Neural cell (in vitro differentiated cells): Measurements from ENCODE around the gene ACP2. TPM values are rescaled to one million over a fixed set of nuclear protein-coding genes. Genes with fewer than 3 reads are reported as not detected.

Source experiments
- H2AFZ ChIP-seq: fragments of 200-600, 300-800 bp; sonication (generic), shearing (Covaris generic); 2 replicates; pipeline ENCODE4 v1.6.0; 2014; ENCODE audit warnings: low read depth, mild to moderate bottlenecking, antibody characterized with exemption, low read length, moderate library complexity
- H3F3A ChIP-seq: fragments of 200-600 bp; shearing (Covaris generic); 2 replicates; pipeline ENCODE4 v1.6.1; 2016; ENCODE audit warnings: mild to moderate bottlenecking, moderate library complexity, mixed read lengths, antibody characterized with exemption, low read length; ENCODE audit not compliant: insufficient read depth, poor library complexity, severe bottlenecking
- H3K27ac ChIP-seq: fragments of 200-600, 300-800 bp; sonication (generic), shearing (Covaris generic); 2 replicates; pipeline ENCODE4 v1.5.1; 2014; ENCODE audit warnings: mild to moderate bottlenecking, low read length, moderate library complexity
- H3K27me3 ChIP-seq: fragments of 300-800, 200-600 bp; sonication (generic), shearing (Covaris generic); 2 replicates; pipeline ENCODE4 v1.6.0; 2014; ENCODE audit warnings: mild to moderate bottlenecking, low read depth, low read length, moderate library complexity; ENCODE audit not compliant: insufficient read depth
- H3K36me3 ChIP-seq: fragments of 300-800, 200-600 bp; sonication (generic), shearing (Covaris generic); 2 replicates; pipeline ENCODE4 v1.5.1; 2014; ENCODE audit warnings: mild to moderate bottlenecking, antibody characterized with exemption, low read length, moderate library complexity; ENCODE audit not compliant: insufficient read depth
- H3K4me2 ChIP-seq: fragments of 300-800, 200-600 bp; sonication (generic), shearing (Covaris generic); 2 replicates; pipeline ENCODE4 v1.6.0; 2014; ENCODE audit warnings: mild to moderate bottlenecking, low read length
- H3K4me3 ChIP-seq: fragments of 300-800, 200-600 bp; sonication (generic), shearing (Covaris generic); 2 replicates; pipeline ENCODE4 v1.5.1; 2014; ENCODE audit warnings: mild to moderate bottlenecking, low read length, moderate library complexity
- H3K79me2 ChIP-seq: fragments of 200-600 bp; shearing (Covaris generic); replicated peaks from 2 replicates; pipeline ENCODE4 v1.6.0; 2014; ENCODE audit warnings: mild to moderate bottlenecking, low read length, moderate library complexity; ENCODE audit not compliant: insufficient read depth
- H3K9ac ChIP-seq: fragments of 300-800, 200-600 bp; sonication (generic), shearing (Covaris generic); 2 replicates; pipeline ENCODE4 v1.6.1; 2016; ENCODE audit warnings: mild to moderate bottlenecking, low read length, mixed read lengths
- H3K9me2 ChIP-seq: fragments of 200-600 bp; shearing (Covaris generic); 2 replicates; pipeline ENCODE4 v1.6.1; 2016; ENCODE audit warnings: mild to moderate bottlenecking, low read length, mixed read lengths; ENCODE audit not compliant: insufficient read depth
- H3K9me3 ChIP-seq: fragments of 200-600, 300-800 bp; sonication (generic), shearing (Covaris generic); 2 replicates; pipeline ENCODE4 v1.6.1; 2016; ENCODE audit warnings: mild to moderate bottlenecking, mixed run types, low read length, moderate library complexity, mixed read lengths
- H4K20me1 ChIP-seq: fragments of 200-600 bp; shearing (Covaris generic); 2 replicates; pipeline ENCODE4 v1.6.1; 2016; ENCODE audit warnings: mild to moderate bottlenecking, mixed run types; ENCODE audit not compliant: insufficient read depth
- EP300 ChIP-seq: fragments of 450-650 bp; conservative IDR thresholded peaks from 2 replicates; pipeline ENCODE4 v1.6.1; 2014; ENCODE audit warnings: antibody characterized with exemption, mild to moderate bottlenecking, moderate library complexity; ENCODE audit not compliant: poor library complexity, severe bottlenecking
- EZH2 ChIP-seq: fragments of 200-600, 300-800 bp; shearing (Covaris generic), sonication (generic); IDR thresholded peaks from 2 replicates; pipeline ENCODE4 v1.6.1; 2014; ENCODE audit warnings: antibody characterized with exemption, low read length, borderline replicate concordance, mild to moderate bottlenecking; ENCODE audit not compliant: insufficient read depth, poor library complexity, severe bottlenecking
- MXI1 ChIP-seq: fragments of 450-650 bp; conservative IDR thresholded peaks from 2 replicates; pipeline ENCODE4 v1.6.1; 2014; ENCODE audit warnings: antibody characterized with exemption, mild to moderate bottlenecking; ENCODE audit not compliant: poor library complexity, severe bottlenecking
- POLR2AphosphoS5 ChIP-seq: IDR thresholded peaks from 2 replicates; pipeline ENCODE4 v1.6.1; 2012
- RAD21 ChIP-seq: fragments of 450-650 bp; conservative IDR thresholded peaks from 2 replicates; pipeline ENCODE4 v1.6.1; 2014; ENCODE audit warnings: antibody characterized with exemption, mild to moderate bottlenecking, moderate library complexity
- SMC3 ChIP-seq: fragments of 450-650 bp; conservative IDR thresholded peaks from 2 replicates; pipeline ENCODE4 v1.6.1; 2014; ENCODE audit warnings: antibody characterized with exemption, mild to moderate bottlenecking, moderate library complexity; ENCODE audit not compliant: poor library complexity
- TAF1 ChIP-seq: IDR thresholded peaks from 2 replicates; pipeline ENCODE4 v1.6.1; 2012; ENCODE audit warnings: low read depth
- polyA plus RNA-seq: library from polyadenylated mRNA; depleted of rRNA; stranded (reverse); fragments of >200 nt; gene quantifications from 2 replicates; pipeline ENCODE4 v1.2.3, GENCODE V29; 2014
- TF ChIP-seq, protein P1 (sequence below): fragments of 450-650 bp; IDR thresholded peaks from 2 replicates; pipeline ENCODE4 v1.5.1; 2014; ENCODE audit warnings: antibody characterized with exemption, mild to moderate bottlenecking, moderate library complexity; ENCODE audit not compliant: poor library complexity, severe bottlenecking
- TF ChIP-seq, protein P2 (sequence below): IDR thresholded peaks from 2 replicates; pipeline ENCODE4 v1.6.1; 2012; ENCODE audit warnings: borderline replicate concordance

The ACP2 gene
- polyA plus RNA-seq, 1 donor from 2014 or later = 48.1 TPM

DNA sequence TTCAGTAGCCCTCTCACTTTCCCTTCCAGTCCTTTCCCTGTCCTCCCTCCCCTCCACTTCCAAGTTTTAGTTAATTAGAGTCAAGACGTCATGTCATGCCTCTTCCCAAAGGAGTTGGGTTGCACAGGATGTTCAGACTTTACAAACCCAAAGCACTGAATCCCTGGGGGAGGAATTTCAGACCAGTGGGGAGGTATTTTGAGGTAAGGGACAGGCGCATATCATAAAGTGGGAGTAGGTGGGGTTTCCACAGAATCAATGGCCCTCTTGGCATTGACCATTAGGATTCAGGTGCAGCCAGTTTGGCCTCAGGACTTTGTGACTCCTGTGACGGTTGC lies 733 bp upstream of the ACP2 start:
- peak overlapping the region; percentile 96 for H2AFZ ChIP-seq
- H3K9me2 ChIP-seq = no peaks in the 10 kb centered on the region
- peak overlapping the region; percentile 92 for H3K9ac ChIP-seq
- H4K20me1 ChIP-seq = no peaks in the 10 kb centered on the region
- peak overlapping the region; percentile 97 for H3K4me3 ChIP-seq
- no peaks in the 10 kb centered on the region for H3F3A ChIP-seq
- TF ChIP-seq EP300 (no peak), TAF1 (no peak), MXI1 (no peak), RAD21 (no peak), EZH2 (no peak), POLR2AphosphoS5 (no peak), SMC3 (no peak)
- TF ChIP-seq, protein P1, sequence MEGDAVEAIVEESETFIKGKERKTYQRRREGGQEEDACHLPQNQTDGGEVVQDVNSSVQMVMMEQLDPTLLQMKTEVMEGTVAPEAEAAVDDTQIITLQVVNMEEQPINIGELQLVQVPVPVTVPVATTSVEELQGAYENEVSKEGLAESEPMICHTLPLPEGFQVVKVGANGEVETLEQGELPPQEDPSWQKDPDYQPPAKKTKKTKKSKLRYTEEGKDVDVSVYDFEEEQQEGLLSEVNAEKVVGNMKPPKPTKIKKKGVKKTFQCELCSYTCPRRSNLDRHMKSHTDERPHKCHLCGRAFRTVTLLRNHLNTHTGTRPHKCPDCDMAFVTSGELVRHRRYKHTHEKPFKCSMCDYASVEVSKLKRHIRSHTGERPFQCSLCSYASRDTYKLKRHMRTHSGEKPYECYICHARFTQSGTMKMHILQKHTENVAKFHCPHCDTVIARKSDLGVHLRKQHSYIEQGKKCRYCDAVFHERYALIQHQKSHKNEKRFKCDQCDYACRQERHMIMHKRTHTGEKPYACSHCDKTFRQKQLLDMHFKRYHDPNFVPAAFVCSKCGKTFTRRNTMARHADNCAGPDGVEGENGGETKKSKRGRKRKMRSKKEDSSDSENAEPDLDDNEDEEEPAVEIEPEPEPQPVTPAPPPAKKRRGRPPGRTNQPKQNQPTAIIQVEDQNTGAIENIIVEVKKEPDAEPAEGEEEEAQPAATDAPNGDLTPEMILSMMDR = no peak
- TF ChIP-seq, protein P2, sequence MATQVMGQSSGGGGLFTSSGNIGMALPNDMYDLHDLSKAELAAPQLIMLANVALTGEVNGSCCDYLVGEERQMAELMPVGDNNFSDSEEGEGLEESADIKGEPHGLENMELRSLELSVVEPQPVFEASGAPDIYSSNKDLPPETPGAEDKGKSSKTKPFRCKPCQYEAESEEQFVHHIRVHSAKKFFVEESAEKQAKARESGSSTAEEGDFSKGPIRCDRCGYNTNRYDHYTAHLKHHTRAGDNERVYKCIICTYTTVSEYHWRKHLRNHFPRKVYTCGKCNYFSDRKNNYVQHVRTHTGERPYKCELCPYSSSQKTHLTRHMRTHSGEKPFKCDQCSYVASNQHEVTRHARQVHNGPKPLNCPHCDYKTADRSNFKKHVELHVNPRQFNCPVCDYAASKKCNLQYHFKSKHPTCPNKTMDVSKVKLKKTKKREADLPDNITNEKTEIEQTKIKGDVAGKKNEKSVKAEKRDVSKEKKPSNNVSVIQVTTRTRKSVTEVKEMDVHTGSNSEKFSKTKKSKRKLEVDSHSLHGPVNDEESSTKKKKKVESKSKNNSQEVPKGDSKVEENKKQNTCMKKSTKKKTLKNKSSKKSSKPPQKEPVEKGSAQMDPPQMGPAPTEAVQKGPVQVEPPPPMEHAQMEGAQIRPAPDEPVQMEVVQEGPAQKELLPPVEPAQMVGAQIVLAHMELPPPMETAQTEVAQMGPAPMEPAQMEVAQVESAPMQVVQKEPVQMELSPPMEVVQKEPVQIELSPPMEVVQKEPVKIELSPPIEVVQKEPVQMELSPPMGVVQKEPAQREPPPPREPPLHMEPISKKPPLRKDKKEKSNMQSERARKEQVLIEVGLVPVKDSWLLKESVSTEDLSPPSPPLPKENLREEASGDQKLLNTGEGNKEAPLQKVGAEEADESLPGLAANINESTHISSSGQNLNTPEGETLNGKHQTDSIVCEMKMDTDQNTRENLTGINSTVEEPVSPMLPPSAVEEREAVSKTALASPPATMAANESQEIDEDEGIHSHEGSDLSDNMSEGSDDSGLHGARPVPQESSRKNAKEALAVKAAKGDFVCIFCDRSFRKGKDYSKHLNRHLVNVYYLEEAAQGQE = no peak
- no peaks in the 10 kb centered on the region for H3K27me3 ChIP-seq
- peak overlapping the region; percentile 100 for H3K4me2 ChIP-seq
- H3K9me3 ChIP-seq = no peaks in the 10 kb centered on the region
- H3K27ac ChIP-seq = peak overlapping the region; percentile 94
- H3K79me2 ChIP-seq = peaks cover 18% of the 10 kb centered on the region
- no peaks in the 10 kb centered on the region for H3K36me3 ChIP-seq

DNA sequence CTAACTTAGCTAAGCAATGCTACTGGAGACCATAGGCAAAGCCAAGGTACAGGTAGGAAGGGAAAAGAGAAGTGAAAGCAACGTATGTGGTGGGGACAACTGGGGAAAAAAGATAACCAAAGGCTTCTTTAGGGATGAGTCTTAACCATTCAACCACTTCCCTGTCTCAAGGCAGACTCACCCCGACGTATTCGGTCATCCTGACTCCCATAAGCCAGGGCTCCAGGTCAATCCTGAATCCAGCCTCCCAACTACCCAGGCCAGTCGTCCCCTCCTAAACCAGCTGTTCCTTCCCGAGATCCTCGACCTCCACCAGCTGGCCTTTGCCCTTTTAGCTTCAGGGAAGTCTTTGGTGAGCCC lies 330 bp downstream of the ACP2 start:
- peak overlapping the region; percentile 94 for H3K27ac ChIP-seq

DNA sequence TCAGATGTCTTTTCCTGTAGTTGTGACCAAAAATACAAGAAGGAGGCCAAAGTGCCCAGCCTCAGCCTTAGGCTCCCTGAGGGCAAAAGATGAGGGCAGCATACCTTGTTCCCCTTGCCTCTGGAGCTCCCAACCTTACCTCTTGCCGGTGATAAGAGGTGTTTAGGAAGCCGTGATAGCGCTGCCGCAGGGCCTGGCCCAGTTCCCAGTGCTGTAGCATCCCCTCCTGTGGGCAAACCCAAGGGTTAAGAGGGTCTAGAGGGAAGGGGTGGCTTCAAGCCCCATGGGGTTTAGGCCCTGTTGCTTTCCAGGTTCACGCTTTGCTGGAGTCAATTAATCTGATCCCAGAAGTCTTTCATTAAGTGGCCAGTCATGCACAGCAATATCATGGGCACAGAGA lies 1.1 kb downstream of the ACP2 start:
- Histone ChIP-seq H3K9ac (no peak overlapping the region), H3K4me2 (peak overlapping the region; percentile 69), H2AFZ (no peak overlapping the region), H3K9me2 (no peaks in the 10 kb centered on the region), H3F3A (no peaks in the 10 kb centered on the region), H3K9me3 (no peaks in the 10 kb centered on the region), H3K4me3 (peak overlapping the region; percentile 97), H3K79me2 (peaks cover 18% of the 10 kb centered on the region), H3K36me3 (no peaks in the 10 kb centered on the region), H3K27ac (no peak overlapping the region), H3K27me3 (no peaks in the 10 kb centered on the region), H4K20me1 (no peaks in the 10 kb centered on the region)
- TF ChIP-seq SMC3 = no peak
- no peak for TF ChIP-seq EZH2
- TF ChIP-seq, protein P1 = no peak

More for the DNA sequence above, 330 bp downstream of the ACP2 start:
- no peaks in the 10 kb centered on the region for H3K9me3 ChIP-seq
- H3K27me3 ChIP-seq = no peaks in the 10 kb centered on the region
- H3K9me2 ChIP-seq = no peaks in the 10 kb centered on the region
- peaks cover 18% of the 10 kb centered on the region for H3K79me2 ChIP-seq
- H3K9ac ChIP-seq = peak overlapping the region; percentile 92
- TF ChIP-seq SMC3 (no peak), EZH2 (no peak), POLR2AphosphoS5 (no peak)
- H3K4me3 ChIP-seq = peak overlapping the region; percentile 97
- H2AFZ ChIP-seq = peak overlapping the region; percentile 96
- H3K36me3 ChIP-seq = no peaks in the 10 kb centered on the region
- peak overlapping the region; percentile 69 for H3K4me2 ChIP-seq
- H4K20me1 ChIP-seq = no peaks in the 10 kb centered on the region
- no peaks in the 10 kb centered on the region for H3F3A ChIP-seq
